Endothelial cell of umbilical vein (primary cell): Measurements from ENCODE around the gene RAB27B. TPM values are rescaled to one million over a fixed set of nuclear protein-coding genes. Genes with fewer than 3 reads are reported as not detected.

Experiments used
- BruUV-seq: library from RNA; stranded (reverse); fragments of 400-500 nt; replicated peaks from 2 replicates; lab custom pipeline; 2021; lab: Mats Ljungman, UMichigan
- CTCF ChIA-PET: fragments of 300-600, 350-600 bp; sonication (Branson Sonifier 250); formaldehyde crosslinking; loops from one replicate; lab custom pipeline; 2021; ENCODE audit warnings: antibody characterized with exemption, inconsistent platforms; lab: Charles Lee
- POLR2A ChIA-PET: fragments of 300-600, 350-600 bp; sonication (Branson Sonifier 250); formaldehyde crosslinking; loops from one replicate; lab custom pipeline; 2021; ENCODE audit warnings: antibody characterized with exemption, inconsistent platforms; lab: Charles Lee
- DNase-seq: peaks from one replicate; pipeline ENCODE4 v3.0.0-alpha.2; 2011; ENCODE audit warnings: low read depth, low spot score
- FAIRE-seq: peaks from 2 replicates; lab custom pipeline; 2011; peaks lifted over from hg19 to GRCh38; lab: Jason Lieb, UNC
- H2AFZ ChIP-seq: 2 replicates; pipeline ENCODE4 v1.6.0; 2012; ENCODE audit warnings: low read depth, low read length, control low read depth, inconsistent platforms
- H3K27ac ChIP-seq: 2 replicates; pipeline ENCODE4 v1.5.1; 2011; ENCODE audit warnings: low read depth, mild to moderate bottlenecking, control low read depth, low read length, moderate library complexity; ENCODE audit not compliant: insufficient read depth
- H3K27me3 ChIP-seq, 2 experiments: 2 replicates each; pipeline versions ENCODE4 v1.6.0 to v1.6.1; 2011; ENCODE audit warnings: low read length in 2 of 2, mixed read lengths in 1 of 2; ENCODE audit not compliant: control insufficient read depth in 2 of 2, insufficient read depth in 2 of 2
- H3K36me3 ChIP-seq, 2 experiments: 2 replicates in 1 of 2; 3 replicates in 1 of 2; pipeline ENCODE4 v1.5.1; 2011; ENCODE audit warnings: low read length in 2 of 2, mild to moderate bottlenecking in 1 of 2, moderate library complexity in 1 of 2; ENCODE audit not compliant: control insufficient read depth in 2 of 2, insufficient read depth in 2 of 2; ENCODE audit errors: extremely low read depth in 1 of 2
- H3K4me1 ChIP-seq: 3 replicates; pipeline ENCODE4 v1.5.1; 2011; ENCODE audit warnings: mild to moderate bottlenecking, low read length; ENCODE audit not compliant: control insufficient read depth, insufficient read depth; ENCODE audit errors: extremely low read depth
- H3K4me2 ChIP-seq: 2 replicates; pipeline ENCODE4 v1.6.1; 2011; ENCODE audit warnings: low read length, control low read depth, mixed read lengths; ENCODE audit not compliant: insufficient read depth
- H3K4me3 ChIP-seq, 3 experiments: fragments of 200-600 bp in 1 of 3; sonication (generic), shearing (Covaris generic) in 1 of 3; replicated peaks in 1 of 3; 2 replicates each; pipeline ENCODE4 v1.5.1; 2011 to 2016; ENCODE audit warnings: control low read depth in 3 of 3, low read length in 3 of 3, mild to moderate bottlenecking in 2 of 3, inconsistent platforms in 1 of 3, low read depth in 1 of 3, moderate library complexity in 1 of 3; ENCODE audit not compliant: insufficient read depth in 1 of 3
- H3K79me2 ChIP-seq: 2 replicates; pipeline ENCODE4 v1.6.0; 2012; ENCODE audit warnings: low read length, inconsistent platforms; ENCODE audit not compliant: control insufficient read depth, insufficient read depth
- H3K9ac ChIP-seq: replicated peaks from 2 replicates; pipeline ENCODE3; 2011; ENCODE audit warnings: low read length, control low read depth; ENCODE audit not compliant: insufficient read depth; ENCODE audit errors: extremely low read depth
- H3K9me1 ChIP-seq: replicated peaks from 3 replicates; pipeline ENCODE4 v1.6.0; 2011; ENCODE audit warnings: mild to moderate bottlenecking, low read length; ENCODE audit not compliant: control insufficient read depth, insufficient read depth; ENCODE audit errors: extremely low read depth
- H3K9me3 ChIP-seq: replicated peaks from 2 replicates; pipeline ENCODE4 v1.5.1; 2012; ENCODE audit warnings: low read length, inconsistent platforms; ENCODE audit not compliant: control insufficient read depth, insufficient read depth
- H4K20me1 ChIP-seq: replicated peaks from 2 replicates; pipeline ENCODE3; 2011; ENCODE audit warnings: mild to moderate bottlenecking, low read length; ENCODE audit not compliant: control insufficient read depth, insufficient read depth; ENCODE audit errors: extremely low read depth
- EZH2 ChIP-seq: IDR thresholded peaks from 2 replicates; pipeline ENCODE4 v1.6.1; 2012; ENCODE audit warnings: borderline replicate concordance, low read depth, mild to moderate bottlenecking, moderate library complexity, low read length, inconsistent platforms; ENCODE audit not compliant: severe bottlenecking
- FOS ChIP-seq: IDR thresholded peaks from 2 replicates; pipeline ENCODE4 v1.6.1; 2011; ENCODE audit warnings: mild to moderate bottlenecking, low read length, moderate library complexity, borderline replicate concordance; ENCODE audit not compliant: insufficient read depth
- GATA2 ChIP-seq: IDR thresholded peaks from 2 replicates; pipeline ENCODE4 v1.7.0; 2011; ENCODE audit warnings: low read depth, mild to moderate bottlenecking, moderate library complexity, mixed read lengths, low read length; ENCODE audit not compliant: insufficient read length, insufficient read depth
- JUN ChIP-seq: IDR thresholded peaks from 2 replicates; pipeline ENCODE4 v1.6.1; 2011; ENCODE audit warnings: borderline replicate concordance, low read depth; ENCODE audit not compliant: insufficient read length, insufficient read depth
- MYC ChIP-seq: IDR thresholded peaks from one replicate; pipeline ENCODE4 v1.6.1; 2011; ENCODE audit warnings: mild to moderate bottlenecking, low read depth, low read length
- POLR2A ChIP-seq: IDR thresholded peaks from 2 replicates; pipeline ENCODE4 v1.6.1; 2012; ENCODE audit warnings: low read depth, mild to moderate bottlenecking, control low read depth, low read length
- POLR2AphosphoS5 ChIP-seq: IDR thresholded peaks from 2 replicates; pipeline ENCODE4 v1.6.1; 2012; ENCODE audit warnings: low read depth, mild to moderate bottlenecking, control low read depth, low read length, moderate library complexity; ENCODE audit not compliant: insufficient read depth
- dilution Hi-C: fragments of 300-500 bp; cut with MboI; formaldehyde crosslinking; loops from one replicate; pipeline ENCODE4 v1.15.0; 2019; ENCODE audit warnings: low sequenced_read_pairs; ENCODE audit not compliant: extremely low pct_ligation_motif_present
- intact Hi-C: fragments of 100-400 bp; cut with micrococcal nuclease; formaldehyde crosslinking; loops from one replicate; pipeline ENCODE4 v1.10.0; 2022
- polyA plus RNA-seq, 4 experiments: library from polyadenylated mRNA; depleted of rRNA in 3 of 4; stranded (reverse) in 3 of 4; unstranded in 1 of 4; fragments of >200 nt; gene quantifications; 2 replicates each; pipeline versions ENCODE4 v1.2.1 to v1.2.3, GENCODE V29; 2011 to 2012; ENCODE audit warnings: missing spikeins in 1 of 4
- total RNA-seq: library from RNA; stranded (reverse); gene quantifications from 2 replicates; pipeline ENCODE4 v1.2.3, GENCODE V29; 2021
- TF ChIP-seq, protein P1 (sequence below), 2 donors: IDR thresholded peaks; 1 replicate in 1 of 2; 2 replicates in 1 of 2; pipeline ENCODE4 v1.5.1; 2011; ENCODE audit warnings: low read length in 2 of 2, mild to moderate bottlenecking in 2 of 2, moderate library complexity in 2 of 2, control low read depth in 1 of 2, inconsistent platforms in 1 of 2, low read depth in 1 of 2; ENCODE audit not compliant: insufficient read depth in 1 of 2; ENCODE audit errors: extremely low read depth in 1 of 2
- TF ChIP-seq, protein P2 (sequence below): IDR thresholded peaks from 2 replicates; pipeline ENCODE4 v1.6.1; 2011; ENCODE audit not compliant: insufficient read depth, insufficient read length

RAB27B gene
- total and polyA plus RNA-seq, 2 donors (not counting 3 experiments of a cell fraction or from before 2014, with no cell fraction given): not detected

DNA sequence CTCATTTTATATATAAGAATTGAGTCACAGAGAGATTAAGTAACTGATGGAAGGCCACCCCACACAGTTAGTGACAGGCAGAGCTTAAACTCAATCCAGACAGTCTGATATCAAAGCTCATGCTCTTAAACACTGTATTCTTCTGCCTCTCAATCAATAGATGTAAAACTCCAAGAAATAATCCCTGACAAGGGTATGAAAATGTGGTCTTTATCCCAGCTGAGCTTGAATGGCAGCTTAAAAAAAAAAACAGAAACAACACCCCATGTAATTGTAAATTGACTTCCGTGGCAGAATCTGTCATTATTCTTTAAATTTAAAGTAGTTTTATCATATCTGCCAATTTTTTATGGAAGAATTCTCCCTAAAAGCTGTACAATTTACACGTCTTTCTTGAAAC is 60.1 kb downstream of the RAB27B start:
- Histone ChIP-seq H3K27ac (no peak overlapping the region), H3K9ac (no peak overlapping the region), H3K9me1 (no peaks in the 10 kb centered on the region), H4K20me1 (no peaks in the 10 kb centered on the region), H3K4me1 (no peaks in the 10 kb centered on the region), H3K27me3 (peaks cover 1 to 2% of the 10 kb centered on the region in 2 experiments), H3K9me3 (no peaks in the 10 kb centered on the region), H2AFZ (no peak overlapping the region), H3K4me2 (no peak overlapping the region), H3K36me3 (no peaks in the 10 kb centered on the region), H3K4me3 (no peak overlapping the region), H3K79me2 (no peaks in the 10 kb centered on the region)
- TF ChIP-seq, protein P1, sequence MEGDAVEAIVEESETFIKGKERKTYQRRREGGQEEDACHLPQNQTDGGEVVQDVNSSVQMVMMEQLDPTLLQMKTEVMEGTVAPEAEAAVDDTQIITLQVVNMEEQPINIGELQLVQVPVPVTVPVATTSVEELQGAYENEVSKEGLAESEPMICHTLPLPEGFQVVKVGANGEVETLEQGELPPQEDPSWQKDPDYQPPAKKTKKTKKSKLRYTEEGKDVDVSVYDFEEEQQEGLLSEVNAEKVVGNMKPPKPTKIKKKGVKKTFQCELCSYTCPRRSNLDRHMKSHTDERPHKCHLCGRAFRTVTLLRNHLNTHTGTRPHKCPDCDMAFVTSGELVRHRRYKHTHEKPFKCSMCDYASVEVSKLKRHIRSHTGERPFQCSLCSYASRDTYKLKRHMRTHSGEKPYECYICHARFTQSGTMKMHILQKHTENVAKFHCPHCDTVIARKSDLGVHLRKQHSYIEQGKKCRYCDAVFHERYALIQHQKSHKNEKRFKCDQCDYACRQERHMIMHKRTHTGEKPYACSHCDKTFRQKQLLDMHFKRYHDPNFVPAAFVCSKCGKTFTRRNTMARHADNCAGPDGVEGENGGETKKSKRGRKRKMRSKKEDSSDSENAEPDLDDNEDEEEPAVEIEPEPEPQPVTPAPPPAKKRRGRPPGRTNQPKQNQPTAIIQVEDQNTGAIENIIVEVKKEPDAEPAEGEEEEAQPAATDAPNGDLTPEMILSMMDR (IDR thresholded peaks at IDR 0.05; ENCODE audit: extremely low read depth in 1 of 2, insufficient read depth in 1 of 2, low read depth in 1 of 2, low read length in 2 of 2): no peak
- TF ChIP-seq POLR2AphosphoS5: no peak
- no peak for TF ChIP-seq EZH2
- no peak for TF ChIP-seq MYC
- TF ChIP-seq GATA2: no peak
- TF ChIP-seq, protein P2, sequence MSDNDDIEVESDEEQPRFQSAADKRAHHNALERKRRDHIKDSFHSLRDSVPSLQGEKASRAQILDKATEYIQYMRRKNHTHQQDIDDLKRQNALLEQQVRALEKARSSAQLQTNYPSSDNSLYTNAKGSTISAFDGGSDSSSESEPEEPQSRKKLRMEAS: no peak
- dilution Hi-C loops: no loop called here
- DNase-seq: no peak
- FAIRE-seq: no peak
- ChIA-PET CTCF (no interaction called here), POLR2A (no interaction called here)
- intact Hi-C loops: no loop called here
- BruUV-seq: no TSS peak

DNA sequence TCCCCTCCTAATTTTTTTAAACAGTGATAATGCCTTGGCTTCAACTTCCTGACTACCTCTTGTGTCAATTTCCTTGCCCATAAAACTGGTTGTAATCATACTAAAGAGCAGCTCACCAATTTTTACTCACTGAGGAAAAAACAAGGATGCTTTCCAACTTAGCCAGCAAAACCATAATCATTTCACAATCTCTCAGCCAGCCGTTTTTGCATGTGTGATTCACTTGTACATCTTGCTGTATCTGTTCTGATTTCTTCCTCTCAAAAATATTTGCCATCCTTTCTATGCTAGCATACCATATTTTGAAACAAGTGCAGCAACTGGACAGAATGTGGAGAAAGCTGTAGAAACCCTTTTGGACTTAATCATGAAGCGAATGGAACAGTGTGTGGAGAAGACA is 60.7 kb downstream of the RAB27B start:
- no peak for TF ChIP-seq POLR2AphosphoS5
- no peak for TF ChIP-seq MYC
- no peak for TF ChIP-seq FOS
- TF ChIP-seq, protein P2: no peak
- TF ChIP-seq POLR2A: no peak
- TF ChIP-seq, protein P1 (IDR thresholded peaks at IDR 0.05; ENCODE audit: extremely low read depth in 1 of 2, insufficient read depth in 1 of 2, low read depth in 1 of 2, low read length in 2 of 2): no peak
- TF ChIP-seq JUN: no peak
- TF ChIP-seq GATA2: no peak
- no peak for TF ChIP-seq EZH2
- no peaks in the 10 kb centered on the region for H3K9me3 ChIP-seq
- no peak overlapping the region for H2AFZ ChIP-seq
- DNase-seq (no peak), FAIRE-seq (no peak)
- CTCF ChIA-PET: no interaction called here
- no peaks in the 10 kb centered on the region for H3K4me1 ChIP-seq
- intact Hi-C loops (no loop called here), dilution Hi-C loops (no loop called here)
- H3K27me3 ChIP-seq: no peaks in the 10 kb centered on the region
- H3K9ac ChIP-seq: no peak overlapping the region
- H3K27ac ChIP-seq: no peak overlapping the region
- no peak overlapping the region for H3K4me3 ChIP-seq
- H3K9me1 ChIP-seq: no peaks in the 10 kb centered on the region
- POLR2A ChIA-PET: no interaction called here
- BruUV-seq: no TSS peak
- H4K20me1 ChIP-seq: no peaks in the 10 kb centered on the region
- H3K79me2 ChIP-seq: no peaks in the 10 kb centered on the region
- H3K4me2 ChIP-seq: no peak overlapping the region
- H3K36me3 ChIP-seq: no peaks in the 10 kb centered on the region
